ENCODE results near the gene MYOF. TPM values are rescaled to one million over a fixed set of nuclear protein-coding genes. Genes with fewer than 3 reads are reported as not detected.

MYOF gene
- total and polyA plus RNA-seq, 9 of the 15 experiments (the other 6 are each of a cell fraction or from before 2014, with no cell fraction given): 0.06 to 0.27 TPM; not detected in 7

GRCh38 chr10:93280121-93280698 lies 201.9 kb downstream of the MYOF start:
- H3K27me3 ChIP-seq (ENCODE audit: control insufficient read depth in 2 of 2, insufficient read depth in 2 of 2, low read length in 2 of 2): peaks cover 0 to 25% of the 10 kb centered on the region in 2 experiments; a peak in 3 of 5 replicates
- no peaks in the 10 kb centered on the region for H3K36me3 ChIP-seq (ENCODE audit: control insufficient read depth, insufficient read depth, low read length)
- no peak overlapping the region for H3K4me3 ChIP-seq
- no peaks in the 10 kb centered on the region for H3K79me2 ChIP-seq (ENCODE audit: control insufficient read depth, insufficient read depth, low read length)
- no peaks in the 10 kb centered on the region for H3K9me1 ChIP-seq (ENCODE audit: control insufficient read depth, insufficient read depth, low read length)
- no peaks in the 10 kb centered on the region for H3K9me3 ChIP-seq (replicated peaks; ENCODE audit: control insufficient read depth, insufficient read depth, low read depth, low read length)
- no peak overlapping the region for H3K27ac ChIP-seq (ENCODE audit: extremely low read depth, low read depth, low read length)
- FAIRE-seq (no peak), DNase-seq (ENCODE audit: extremely low read depth in 1 of 4, low spot score in 3 of 4) (no peak), ATAC-seq (no peak)
- no peaks in the 10 kb centered on the region for H4K20me1 ChIP-seq (replicated peaks; ENCODE audit: control insufficient read depth, insufficient read depth, low read length)
- WGBS (ENCODE audit: insufficient coverage, low coverage, missing lambda C conversion rate): 0% methylated on average over 6 of the region's 6 CpGs
- in situ Hi-C loops (cut with MboI): no loop called here
- ChIA-PET CTCF (ENCODE audit: low intra/inter-chr PET ratio) (no interaction called here), POLR2A (interaction anchor here (0.5 kb wide), 1 partner anchor 181 kb away, joined by 3 read pairs; no protein-coding TSS in a partner anchor)
- no peak overlapping the region for H3K4me2 ChIP-seq (ENCODE audit: insufficient read depth, low read length)
- no peaks in the 10 kb centered on the region for H3K4me1 ChIP-seq (replicated peaks in 1 of 2; ENCODE audit: control insufficient read depth in 2 of 2, insufficient read depth in 2 of 2, low read length in 2 of 2)
- BruUV-seq (replicated peaks): no TSS peak
- TF ChIP-seq, protein P1, sequence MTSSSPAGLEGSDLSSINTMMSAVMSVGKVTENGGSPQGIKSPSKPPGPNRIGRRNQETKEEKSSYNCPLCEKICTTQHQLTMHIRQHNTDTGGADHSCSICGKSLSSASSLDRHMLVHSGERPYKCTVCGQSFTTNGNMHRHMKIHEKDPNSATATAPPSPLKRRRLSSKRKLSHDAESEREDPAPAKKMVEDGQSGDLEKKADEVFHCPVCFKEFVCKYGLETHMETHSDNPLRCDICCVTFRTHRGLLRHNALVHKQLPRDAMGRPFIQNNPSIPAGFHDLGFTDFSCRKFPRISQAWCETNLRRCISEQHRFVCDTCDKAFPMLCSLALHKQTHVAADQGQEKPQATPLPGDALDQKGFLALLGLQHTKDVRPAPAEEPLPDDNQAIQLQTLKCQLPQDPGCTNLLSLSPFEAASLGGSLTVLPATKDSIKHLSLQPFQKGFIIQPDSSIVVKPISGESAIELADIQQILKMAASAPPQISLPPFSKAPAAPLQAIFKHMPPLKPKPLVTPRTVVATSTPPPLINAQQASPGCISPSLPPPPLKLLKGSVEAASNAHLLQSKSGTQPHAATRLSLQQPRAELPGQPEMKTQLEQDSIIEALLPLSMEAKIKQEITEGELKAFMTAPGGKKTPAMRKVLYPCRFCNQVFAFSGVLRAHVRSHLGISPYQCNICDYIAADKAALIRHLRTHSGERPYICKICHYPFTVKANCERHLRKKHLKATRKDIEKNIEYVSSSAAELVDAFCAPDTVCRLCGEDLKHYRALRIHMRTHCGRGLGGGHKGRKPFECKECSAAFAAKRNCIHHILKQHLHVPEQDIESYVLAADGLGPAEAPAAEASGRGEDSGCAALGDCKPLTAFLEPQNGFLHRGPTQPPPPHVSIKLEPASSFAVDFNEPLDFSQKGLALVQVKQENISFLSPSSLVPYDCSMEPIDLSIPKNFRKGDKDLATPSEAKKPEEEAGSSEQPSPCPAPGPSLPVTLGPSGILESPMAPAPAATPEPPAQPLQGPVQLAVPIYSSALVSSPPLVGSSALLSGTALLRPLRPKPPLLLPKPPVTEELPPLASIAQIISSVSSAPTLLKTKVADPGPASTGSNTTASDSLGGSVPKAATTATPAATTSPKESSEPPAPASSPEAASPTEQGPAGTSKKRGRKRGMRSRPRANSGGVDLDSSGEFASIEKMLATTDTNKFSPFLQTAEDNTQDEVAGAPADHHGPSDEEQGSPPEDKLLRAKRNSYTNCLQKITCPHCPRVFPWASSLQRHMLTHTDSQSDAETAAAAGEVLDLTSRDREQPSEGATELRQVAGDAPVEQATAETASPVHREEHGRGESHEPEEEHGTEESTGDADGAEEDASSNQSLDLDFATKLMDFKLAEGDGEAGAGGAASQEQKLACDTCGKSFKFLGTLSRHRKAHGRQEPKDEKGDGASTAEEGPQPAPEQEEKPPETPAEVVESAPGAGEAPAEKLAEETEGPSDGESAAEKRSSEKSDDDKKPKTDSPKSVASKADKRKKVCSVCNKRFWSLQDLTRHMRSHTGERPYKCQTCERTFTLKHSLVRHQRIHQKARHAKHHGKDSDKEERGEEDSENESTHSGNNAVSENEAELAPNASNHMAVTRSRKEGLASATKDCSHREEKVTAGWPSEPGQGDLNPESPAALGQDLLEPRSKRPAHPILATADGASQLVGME (CRISPR knock-in tag; IDR thresholded peaks at IDR 0.05): no peak
- TF ChIP-seq SAFB (IDR thresholded peaks at IDR 0.05; ENCODE audit: borderline replicate concordance, low read depth, low read length): no peak
- TF ChIP-seq PHF21A (IDR thresholded peaks at IDR 0.05; ENCODE audit: borderline replicate concordance, low read depth): no peak
- no peak for TF ChIP-seq ETS2 (tag; IDR thresholded peaks at IDR 0.05; ENCODE audit: borderline replicate concordance, poor library complexity, severe bottlenecking)
- intact Hi-C loops (cut with micrococcal nuclease): loop anchor here (10.0 kb wide), 2 partner anchors 165 to 395 kb away; no protein-coding TSS in a partner anchor
- H3K9ac ChIP-seq (ENCODE audit: insufficient read depth in 1 of 2, low read depth in 2 of 2, low read length in 2 of 2): no peak overlapping the region
- H2AFZ ChIP-seq (ENCODE audit: low read depth, low read length): no peak overlapping the region

All from K562 (cell line).